ENCODE results near the gene SCAF1.

The SCAF1 gene

DNA sequence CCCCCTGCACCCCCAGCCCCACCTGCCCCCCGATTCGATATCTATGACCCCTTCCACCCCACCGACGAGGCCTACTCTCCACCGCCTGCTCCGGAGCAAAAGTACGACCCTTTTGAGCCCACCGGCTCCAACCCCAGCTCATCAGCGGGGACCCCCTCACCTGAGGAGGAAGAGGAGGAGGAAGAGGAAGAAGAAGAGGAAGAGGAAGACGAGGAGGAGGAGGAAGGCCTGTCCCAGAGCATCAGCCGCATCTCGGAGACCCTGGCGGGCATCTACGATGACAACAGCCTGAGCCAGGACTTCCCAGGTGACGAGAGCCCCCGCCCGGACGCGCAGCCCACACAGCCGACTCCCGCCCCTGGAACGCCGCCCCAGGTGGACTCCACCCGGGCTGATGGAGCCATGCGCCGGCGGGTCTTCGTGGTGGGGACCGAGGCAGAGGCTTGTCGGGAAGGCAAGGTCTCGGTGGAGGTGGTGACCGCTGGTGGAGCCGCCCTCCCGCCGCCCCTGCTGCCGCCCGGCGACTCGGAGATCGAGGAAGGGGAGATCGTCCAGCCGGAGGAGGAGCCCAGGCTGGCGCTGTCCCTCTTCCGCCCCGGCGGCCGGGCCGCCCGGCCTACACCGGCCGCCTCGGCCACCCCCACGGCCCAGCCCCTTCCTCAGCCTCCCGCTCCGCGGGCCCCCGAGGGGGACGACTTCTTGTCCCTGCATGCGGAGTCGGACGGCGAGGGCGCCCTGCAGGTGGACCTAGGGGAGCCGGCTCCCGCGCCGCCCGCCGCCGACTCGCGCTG is 9.2 kb downstream of the SCAF1 start:
- H3K36me3 Mint-ChIP-seq = no peaks in the 10 kb centered on the region
- H3K9me3 Mint-ChIP-seq (ENCODE audit: low read depth) = no peaks in the 10 kb centered on the region
- H3K4me3 Mint-ChIP-seq = no peak overlapping the region
- no peaks in the 10 kb centered on the region for H3K4me1 Mint-ChIP-seq (ENCODE audit: low read depth)
- H3K27me3 Mint-ChIP-seq = no peaks in the 10 kb centered on the region
- H3K27ac Mint-ChIP-seq = no peak overlapping the region

- Mint-ChIP-seq H3K27ac (no peak overlapping the region), H3K4me1 (ENCODE audit: low read depth) (no peaks in the 10 kb centered on the region), H3K27me3 (no peaks in the 10 kb centered on the region), H3K36me3 (no peaks in the 10 kb centered on the region), H3K9me3 (ENCODE audit: low read depth) (no peaks in the 10 kb centered on the region), H3K4me3 (no peak overlapping the region)
Observed at GRCh38 chr19:49651820-49652550, 10.0 kb downstream of the SCAF1 start.

- no peaks in the 10 kb centered on the region for H3K4me1 Mint-ChIP-seq (ENCODE audit: low read depth)
- no peaks in the 10 kb centered on the region for H3K36me3 Mint-ChIP-seq
- H3K27ac Mint-ChIP-seq = no peak overlapping the region
- H3K4me3 Mint-ChIP-seq = no peak overlapping the region
- H3K9me3 Mint-ChIP-seq (ENCODE audit: low read depth) = no peaks in the 10 kb centered on the region
- no peaks in the 10 kb centered on the region for H3K27me3 Mint-ChIP-seq
Observed at GRCh38 chr19:49652551-49653465, 10.8 kb downstream of the SCAF1 start.

DNA sequence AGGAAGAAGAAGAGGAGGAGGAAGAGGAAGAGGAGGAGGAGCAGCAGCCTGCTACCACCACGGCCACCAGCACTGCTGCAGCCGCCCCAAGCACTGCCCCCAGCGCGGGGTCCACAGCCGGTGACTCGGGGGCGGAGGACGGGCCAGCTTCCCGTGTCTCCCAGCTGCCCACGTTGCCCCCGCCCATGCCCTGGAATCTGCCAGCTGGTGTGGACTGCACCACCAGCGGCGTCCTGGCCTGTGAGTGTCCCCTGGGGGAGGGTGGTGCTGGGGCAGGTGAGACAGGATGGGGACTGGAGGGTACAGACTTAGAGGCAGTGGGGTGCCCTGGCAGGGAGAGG is 11.4 kb downstream of the SCAF1 start:
- Mint-ChIP-seq H3K36me3 (no peaks in the 10 kb centered on the region), H3K4me1 (ENCODE audit: low read depth) (no peaks in the 10 kb centered on the region), H3K9me3 (ENCODE audit: low read depth) (no peaks in the 10 kb centered on the region), H3K27ac (no peak overlapping the region), H3K4me3 (no peak overlapping the region), H3K27me3 (no peaks in the 10 kb centered on the region)

DNA sequence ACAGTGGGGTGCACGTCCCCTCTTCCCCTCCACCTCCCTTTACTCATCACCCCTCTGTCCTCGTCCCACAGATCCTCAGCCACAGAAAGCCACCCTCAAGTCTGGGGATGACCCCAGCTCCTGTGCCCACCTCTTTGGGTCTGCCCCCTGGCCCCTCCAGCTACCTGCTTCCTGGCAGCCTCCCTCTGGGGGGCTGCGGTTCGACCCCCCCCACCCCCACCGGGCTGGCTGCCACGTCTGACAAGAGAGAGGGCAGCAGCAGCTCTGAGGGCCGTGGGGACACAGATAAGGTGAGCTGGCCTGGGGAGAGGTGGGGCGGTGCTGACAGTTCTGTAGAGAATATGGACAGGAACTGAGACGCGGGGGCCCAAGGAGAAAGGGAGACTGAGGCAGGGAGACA is 12.6 kb downstream of the SCAF1 start:
- H3K27ac Mint-ChIP-seq = no peak overlapping the region
- no peaks in the 10 kb centered on the region for H3K9me3 Mint-ChIP-seq (ENCODE audit: low read depth)
- H3K27me3 Mint-ChIP-seq = no peaks in the 10 kb centered on the region
- H3K36me3 Mint-ChIP-seq = no peaks in the 10 kb centered on the region
- no peaks in the 10 kb centered on the region for H3K4me1 Mint-ChIP-seq (ENCODE audit: low read depth)
- no peak overlapping the region for H3K4me3 Mint-ChIP-seq

DNA sequence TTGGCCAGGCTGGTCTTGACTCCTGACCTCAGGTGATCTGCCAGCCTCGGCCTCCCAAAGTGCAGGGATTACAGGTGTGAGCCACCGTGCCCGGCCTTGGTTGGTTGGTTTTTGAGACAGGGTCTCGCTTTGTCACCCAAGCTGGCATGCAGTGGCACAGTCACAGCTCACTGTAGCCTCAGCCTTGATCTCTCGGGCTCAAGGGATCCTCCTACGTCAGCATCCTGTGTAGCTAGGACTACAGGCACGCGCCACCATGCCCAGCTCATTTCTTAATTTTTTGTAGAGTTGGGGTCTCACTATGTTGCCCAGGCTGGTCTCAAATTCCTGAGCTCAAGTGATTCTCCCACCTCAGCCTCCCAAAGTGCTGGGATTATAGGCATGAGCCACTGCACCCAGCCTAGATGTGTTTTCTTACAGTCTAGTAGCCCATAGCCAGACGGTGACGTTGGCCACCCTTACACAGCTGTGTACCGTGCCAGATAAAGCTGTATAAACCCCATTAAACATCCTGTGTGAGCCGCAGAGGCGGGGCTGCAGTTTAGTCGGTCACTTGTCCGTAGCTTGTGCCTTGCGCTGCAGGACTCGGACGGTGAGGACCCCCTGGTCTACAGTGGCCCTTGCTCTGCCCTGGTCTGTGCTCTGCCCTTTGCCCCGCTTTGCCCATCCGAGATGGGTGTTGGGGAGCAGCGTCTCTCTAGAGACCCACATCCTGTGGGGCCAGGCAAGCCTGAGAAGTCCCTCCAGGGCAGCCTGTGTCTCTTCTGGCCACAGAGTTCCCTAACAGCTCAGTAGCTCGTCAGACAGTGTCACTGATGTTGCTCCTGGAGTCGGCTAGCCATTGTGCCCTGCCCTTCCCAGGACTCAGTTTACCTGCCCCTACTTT is 13.8 kb downstream of the SCAF1 start:
- Mint-ChIP-seq H3K9me3 (ENCODE audit: low read depth) (no peaks in the 10 kb centered on the region), H3K36me3 (no peaks in the 10 kb centered on the region), H3K27ac (no peak overlapping the region), H3K27me3 (no peaks in the 10 kb centered on the region), H3K4me3 (no peak overlapping the region), H3K4me1 (ENCODE audit: low read depth) (peaks cover 4% of the 10 kb centered on the region)

- Mint-ChIP-seq H3K4me1 (ENCODE audit: low read depth) (peaks cover 4% of the 10 kb centered on the region), H3K9me3 (ENCODE audit: low read depth) (no peaks in the 10 kb centered on the region), H3K27ac (no peak overlapping the region), H3K36me3 (no peaks in the 10 kb centered on the region), H3K27me3 (no peaks in the 10 kb centered on the region), H3K4me3 (no peak overlapping the region)
Observed at GRCh38 chr19:49656456-49657109, 14.6 kb downstream of the SCAF1 start.

- no peak overlapping the region for H3K4me3 Mint-ChIP-seq
- H3K36me3 Mint-ChIP-seq = no peaks in the 10 kb centered on the region
- no peaks in the 10 kb centered on the region for H3K27me3 Mint-ChIP-seq
- H3K9me3 Mint-ChIP-seq (ENCODE audit: low read depth) = no peaks in the 10 kb centered on the region
- no peak overlapping the region for H3K27ac Mint-ChIP-seq
- peaks cover 6% of the 10 kb centered on the region for H3K4me1 Mint-ChIP-seq (ENCODE audit: low read depth)
Observed at GRCh38 chr19:49657493-49658138, 15.6 kb downstream of the SCAF1 start.

GRCh38 chr19:49658139-49658517 is 16.1 kb downstream of the SCAF1 start:
- Mint-ChIP-seq H3K27ac (no peak overlapping the region), H3K36me3 (no peaks in the 10 kb centered on the region), H3K27me3 (no peaks in the 10 kb centered on the region), H3K4me3 (no peak overlapping the region), H3K9me3 (ENCODE audit: low read depth) (no peaks in the 10 kb centered on the region), H3K4me1 (ENCODE audit: low read depth) (peaks cover 10% of the 10 kb centered on the region)

GRCh38 chr19:49658566-49659442 is 16.8 kb downstream of the SCAF1 start:
- Mint-ChIP-seq H3K9me3 (ENCODE audit: low read depth) (no peaks in the 10 kb centered on the region), H3K27me3 (no peaks in the 10 kb centered on the region), H3K4me3 (no peak overlapping the region), H3K4me1 (ENCODE audit: low read depth) (peaks cover 17% of the 10 kb centered on the region), H3K27ac (no peak overlapping the region), H3K36me3 (no peaks in the 10 kb centered on the region)

- Mint-ChIP-seq H3K4me1 (ENCODE audit: low read depth) (peaks cover 24% of the 10 kb centered on the region), H3K9me3 (ENCODE audit: low read depth) (no peaks in the 10 kb centered on the region), H3K4me3 (no peak overlapping the region), H3K27me3 (no peaks in the 10 kb centered on the region), H3K36me3 (no peaks in the 10 kb centered on the region), H3K27ac (no peak overlapping the region)
Observed at GRCh38 chr19:49660338-49660961, 18.4 kb downstream of the SCAF1 start.

DNA sequence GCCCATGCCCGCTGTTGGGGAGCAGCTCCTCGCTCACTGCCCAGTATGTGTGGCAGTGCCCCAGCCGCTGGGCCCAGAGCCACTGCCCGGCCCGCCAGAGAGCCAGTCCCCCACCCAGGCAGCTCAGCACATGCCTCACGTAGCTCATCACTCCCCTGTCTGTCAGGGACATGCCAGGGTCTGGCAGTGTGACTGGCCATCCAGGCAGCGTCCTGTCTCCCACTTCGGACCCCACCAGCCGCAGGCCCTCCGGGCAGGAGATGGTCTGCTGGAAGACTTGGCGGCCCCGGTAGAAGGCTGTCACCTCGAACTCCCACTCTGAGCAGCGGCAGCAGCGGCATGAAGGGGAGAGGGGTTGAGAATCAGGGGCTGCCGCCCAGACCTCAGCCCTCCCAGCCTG is 20.0 kb downstream of the SCAF1 start:
- Mint-ChIP-seq H3K36me3 (no peaks in the 10 kb centered on the region), H3K4me1 (ENCODE audit: low read depth) (peaks cover 33% of the 10 kb centered on the region), H3K4me3 (no peak overlapping the region), H3K9me3 (ENCODE audit: low read depth) (no peaks in the 10 kb centered on the region), H3K27ac (no peak overlapping the region), H3K27me3 (no peaks in the 10 kb centered on the region)
